Measurements from ENCODE around the gene CSTF1. TPM values are rescaled to one million over a fixed set of nuclear protein-coding genes. Genes with fewer than 3 reads are reported as not detected.

The CSTF1 gene
- total and polyA plus RNA-seq, 4 donors: 11.9 to 20.2 (median 16.0) TPM

- H3K4me3 ChIP-seq (ENCODE audit: low read depth in 1 of 3, low read length in 3 of 3): no peak overlapping the region
- no peak for DNase-seq (ENCODE audit: low spot score)
- H3K9me3 ChIP-seq (ENCODE audit: control insufficient read depth in 4 of 4, low read length in 3 of 4): no peaks in the 10 kb centered on the region
- TF ChIP-seq JUND (IDR thresholded peaks at IDR 0.05): no peak
- no peak overlapping the region for H3K9ac ChIP-seq (ENCODE audit: low read depth in 1 of 2, low read length in 2 of 2)
- H3K36me3 ChIP-seq (ENCODE audit: control insufficient read depth in 4 of 4, insufficient read depth in 3 of 4, low read depth in 1 of 4, low read length in 3 of 4): no peaks in the 10 kb centered on the region
- no peak overlapping the region for H3K27ac ChIP-seq (ENCODE audit: low read depth in 1 of 2, low read length in 2 of 2)
- WGBS: 82% methylated on average over 6 of the region's 6 CpGs
- no peaks in the 10 kb centered on the region for H3K27me3 ChIP-seq (ENCODE audit: control insufficient read depth in 4 of 4, insufficient read depth in 4 of 4, low read length in 3 of 4)
- H3K4me1 ChIP-seq (ENCODE audit: control insufficient read depth in 4 of 4, insufficient read depth in 4 of 4, low read length in 3 of 4): no peaks in the 10 kb centered on the region
Measured at GRCh38 chr20:56429502-56429901, 37.1 kb downstream of the CSTF1 start.

- 67% methylated on average over 4 of the region's 4 CpGs for WGBS
- Histone ChIP-seq H3K36me3 (ENCODE audit: control insufficient read depth in 4 of 4, insufficient read depth in 3 of 4, low read depth in 1 of 4, low read length in 3 of 4) (no peaks in the 10 kb centered on the region), H3K4me3 (ENCODE audit: low read depth in 1 of 3, low read length in 3 of 3) (no peak overlapping the region), H3K9ac (ENCODE audit: low read depth in 1 of 2, low read length in 2 of 2) (no peak overlapping the region), H3K27me3 (ENCODE audit: control insufficient read depth in 4 of 4, insufficient read depth in 4 of 4, low read length in 3 of 4) (no peaks in the 10 kb centered on the region), H3K4me1 (ENCODE audit: control insufficient read depth in 4 of 4, insufficient read depth in 4 of 4, low read length in 3 of 4) (no peaks in the 10 kb centered on the region), H3K27ac (ENCODE audit: low read depth in 1 of 2, low read length in 2 of 2) (no peak overlapping the region), H3K9me3 (ENCODE audit: control insufficient read depth in 4 of 4, low read length in 3 of 4) (no peaks in the 10 kb centered on the region)
- no peak for DNase-seq (ENCODE audit: low spot score)
- TF ChIP-seq YY1 (IDR thresholded peaks at IDR 0.05) (no peak), FOXA2 (IDR thresholded peaks at IDR 0.05) (no peak), SP1 (IDR thresholded peaks at IDR 0.05) (no peak), HNF4A (conservative IDR thresholded peaks at IDR 0.05) (no peak), JUND (IDR thresholded peaks at IDR 0.05) (no peak), TAF1 (conservative IDR thresholded peaks at IDR 0.05) (no peak), GABPA (IDR thresholded peaks at IDR 0.05 in 1 of 2, conservative IDR thresholded peaks at IDR 0.05 in 1 of 2) (no peak), EGR1 (IDR thresholded peaks at IDR 0.05; ENCODE audit: low read depth in 2 of 2) (no peak), HNF4G (IDR thresholded peaks at IDR 0.05) (no peak), NR2F2 (IDR thresholded peaks at IDR 0.05) (no peak), MAX (IDR thresholded peaks at IDR 0.05) (no peak), RXRA (IDR thresholded peaks at IDR 0.05) (no peak), FOXA1 (IDR thresholded peaks at IDR 0.05) (no peak), RAD21 (IDR thresholded peaks at IDR 0.05) (no peak), ZBTB33 (IDR thresholded peaks at IDR 0.05) (no peak)
- TF ChIP-seq, protein P1, sequence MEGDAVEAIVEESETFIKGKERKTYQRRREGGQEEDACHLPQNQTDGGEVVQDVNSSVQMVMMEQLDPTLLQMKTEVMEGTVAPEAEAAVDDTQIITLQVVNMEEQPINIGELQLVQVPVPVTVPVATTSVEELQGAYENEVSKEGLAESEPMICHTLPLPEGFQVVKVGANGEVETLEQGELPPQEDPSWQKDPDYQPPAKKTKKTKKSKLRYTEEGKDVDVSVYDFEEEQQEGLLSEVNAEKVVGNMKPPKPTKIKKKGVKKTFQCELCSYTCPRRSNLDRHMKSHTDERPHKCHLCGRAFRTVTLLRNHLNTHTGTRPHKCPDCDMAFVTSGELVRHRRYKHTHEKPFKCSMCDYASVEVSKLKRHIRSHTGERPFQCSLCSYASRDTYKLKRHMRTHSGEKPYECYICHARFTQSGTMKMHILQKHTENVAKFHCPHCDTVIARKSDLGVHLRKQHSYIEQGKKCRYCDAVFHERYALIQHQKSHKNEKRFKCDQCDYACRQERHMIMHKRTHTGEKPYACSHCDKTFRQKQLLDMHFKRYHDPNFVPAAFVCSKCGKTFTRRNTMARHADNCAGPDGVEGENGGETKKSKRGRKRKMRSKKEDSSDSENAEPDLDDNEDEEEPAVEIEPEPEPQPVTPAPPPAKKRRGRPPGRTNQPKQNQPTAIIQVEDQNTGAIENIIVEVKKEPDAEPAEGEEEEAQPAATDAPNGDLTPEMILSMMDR (IDR thresholded peaks at IDR 0.05; ENCODE audit: low read depth, low read length, missing input control): no peak
- TF ChIP-seq, protein P2, sequence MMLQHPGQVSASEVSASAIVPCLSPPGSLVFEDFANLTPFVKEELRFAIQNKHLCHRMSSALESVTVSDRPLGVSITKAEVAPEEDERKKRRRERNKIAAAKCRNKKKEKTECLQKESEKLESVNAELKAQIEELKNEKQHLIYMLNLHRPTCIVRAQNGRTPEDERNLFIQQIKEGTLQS (IDR thresholded peaks at IDR 0.05): no peak
- TF ChIP-seq, protein P3, sequence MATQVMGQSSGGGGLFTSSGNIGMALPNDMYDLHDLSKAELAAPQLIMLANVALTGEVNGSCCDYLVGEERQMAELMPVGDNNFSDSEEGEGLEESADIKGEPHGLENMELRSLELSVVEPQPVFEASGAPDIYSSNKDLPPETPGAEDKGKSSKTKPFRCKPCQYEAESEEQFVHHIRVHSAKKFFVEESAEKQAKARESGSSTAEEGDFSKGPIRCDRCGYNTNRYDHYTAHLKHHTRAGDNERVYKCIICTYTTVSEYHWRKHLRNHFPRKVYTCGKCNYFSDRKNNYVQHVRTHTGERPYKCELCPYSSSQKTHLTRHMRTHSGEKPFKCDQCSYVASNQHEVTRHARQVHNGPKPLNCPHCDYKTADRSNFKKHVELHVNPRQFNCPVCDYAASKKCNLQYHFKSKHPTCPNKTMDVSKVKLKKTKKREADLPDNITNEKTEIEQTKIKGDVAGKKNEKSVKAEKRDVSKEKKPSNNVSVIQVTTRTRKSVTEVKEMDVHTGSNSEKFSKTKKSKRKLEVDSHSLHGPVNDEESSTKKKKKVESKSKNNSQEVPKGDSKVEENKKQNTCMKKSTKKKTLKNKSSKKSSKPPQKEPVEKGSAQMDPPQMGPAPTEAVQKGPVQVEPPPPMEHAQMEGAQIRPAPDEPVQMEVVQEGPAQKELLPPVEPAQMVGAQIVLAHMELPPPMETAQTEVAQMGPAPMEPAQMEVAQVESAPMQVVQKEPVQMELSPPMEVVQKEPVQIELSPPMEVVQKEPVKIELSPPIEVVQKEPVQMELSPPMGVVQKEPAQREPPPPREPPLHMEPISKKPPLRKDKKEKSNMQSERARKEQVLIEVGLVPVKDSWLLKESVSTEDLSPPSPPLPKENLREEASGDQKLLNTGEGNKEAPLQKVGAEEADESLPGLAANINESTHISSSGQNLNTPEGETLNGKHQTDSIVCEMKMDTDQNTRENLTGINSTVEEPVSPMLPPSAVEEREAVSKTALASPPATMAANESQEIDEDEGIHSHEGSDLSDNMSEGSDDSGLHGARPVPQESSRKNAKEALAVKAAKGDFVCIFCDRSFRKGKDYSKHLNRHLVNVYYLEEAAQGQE (IDR thresholded peaks at IDR 0.05): no peak
Measured at GRCh38 chr20:56429941-56430340, 37.5 kb downstream of the CSTF1 start.

All from liver (tissue), 9 donors.